Neural cell (in vitro differentiated cells): ENCODE data around the gene CTXN1. TPM values are rescaled to one million over a fixed set of nuclear protein-coding genes. Genes with fewer than 3 reads are reported as not detected.

Source experiments
- H2AFZ ChIP-seq: fragments of 200-600, 300-800 bp; sonication (generic), shearing (Covaris generic); 2 replicates; pipeline ENCODE4 v1.6.0; 2014; ENCODE audit warnings: low read depth, mild to moderate bottlenecking, antibody characterized with exemption, low read length, moderate library complexity
- H3F3A ChIP-seq: fragments of 200-600 bp; shearing (Covaris generic); 2 replicates; pipeline ENCODE4 v1.6.1; 2016; ENCODE audit warnings: mild to moderate bottlenecking, moderate library complexity, mixed read lengths, antibody characterized with exemption, low read length; ENCODE audit not compliant: insufficient read depth, poor library complexity, severe bottlenecking
- H3K27ac ChIP-seq: fragments of 200-600, 300-800 bp; sonication (generic), shearing (Covaris generic); 2 replicates; pipeline ENCODE4 v1.5.1; 2014; ENCODE audit warnings: mild to moderate bottlenecking, low read length, moderate library complexity
- H3K27me3 ChIP-seq: fragments of 300-800, 200-600 bp; sonication (generic), shearing (Covaris generic); 2 replicates; pipeline ENCODE4 v1.6.0; 2014; ENCODE audit warnings: mild to moderate bottlenecking, low read depth, low read length, moderate library complexity; ENCODE audit not compliant: insufficient read depth
- H3K36me3 ChIP-seq: fragments of 300-800, 200-600 bp; sonication (generic), shearing (Covaris generic); 2 replicates; pipeline ENCODE4 v1.5.1; 2014; ENCODE audit warnings: mild to moderate bottlenecking, antibody characterized with exemption, low read length, moderate library complexity; ENCODE audit not compliant: insufficient read depth
- H3K4me2 ChIP-seq: fragments of 300-800, 200-600 bp; sonication (generic), shearing (Covaris generic); 2 replicates; pipeline ENCODE4 v1.6.0; 2014; ENCODE audit warnings: mild to moderate bottlenecking, low read length
- H3K4me3 ChIP-seq: fragments of 300-800, 200-600 bp; sonication (generic), shearing (Covaris generic); 2 replicates; pipeline ENCODE4 v1.5.1; 2014; ENCODE audit warnings: mild to moderate bottlenecking, low read length, moderate library complexity
- H3K79me2 ChIP-seq: fragments of 200-600 bp; shearing (Covaris generic); replicated peaks from 2 replicates; pipeline ENCODE4 v1.6.0; 2014; ENCODE audit warnings: mild to moderate bottlenecking, low read length, moderate library complexity; ENCODE audit not compliant: insufficient read depth
- H3K9ac ChIP-seq: fragments of 300-800, 200-600 bp; sonication (generic), shearing (Covaris generic); 2 replicates; pipeline ENCODE4 v1.6.1; 2016; ENCODE audit warnings: mild to moderate bottlenecking, low read length, mixed read lengths
- H3K9me2 ChIP-seq: fragments of 200-600 bp; shearing (Covaris generic); 2 replicates; pipeline ENCODE4 v1.6.1; 2016; ENCODE audit warnings: mild to moderate bottlenecking, low read length, mixed read lengths; ENCODE audit not compliant: insufficient read depth
- H3K9me3 ChIP-seq: fragments of 200-600, 300-800 bp; sonication (generic), shearing (Covaris generic); 2 replicates; pipeline ENCODE4 v1.6.1; 2016; ENCODE audit warnings: mild to moderate bottlenecking, mixed run types, low read length, moderate library complexity, mixed read lengths
- H4K20me1 ChIP-seq: fragments of 200-600 bp; shearing (Covaris generic); 2 replicates; pipeline ENCODE4 v1.6.1; 2016; ENCODE audit warnings: mild to moderate bottlenecking, mixed run types; ENCODE audit not compliant: insufficient read depth
- EP300 ChIP-seq: fragments of 450-650 bp; conservative IDR thresholded peaks from 2 replicates; pipeline ENCODE4 v1.6.1; 2014; ENCODE audit warnings: antibody characterized with exemption, mild to moderate bottlenecking, moderate library complexity; ENCODE audit not compliant: poor library complexity, severe bottlenecking
- EZH2 ChIP-seq: fragments of 200-600, 300-800 bp; shearing (Covaris generic), sonication (generic); IDR thresholded peaks from 2 replicates; pipeline ENCODE4 v1.6.1; 2014; ENCODE audit warnings: antibody characterized with exemption, low read length, borderline replicate concordance, mild to moderate bottlenecking; ENCODE audit not compliant: insufficient read depth, poor library complexity, severe bottlenecking
- MXI1 ChIP-seq: fragments of 450-650 bp; conservative IDR thresholded peaks from 2 replicates; pipeline ENCODE4 v1.6.1; 2014; ENCODE audit warnings: antibody characterized with exemption, mild to moderate bottlenecking; ENCODE audit not compliant: poor library complexity, severe bottlenecking
- POLR2AphosphoS5 ChIP-seq: IDR thresholded peaks from 2 replicates; pipeline ENCODE4 v1.6.1; 2012
- RAD21 ChIP-seq: fragments of 450-650 bp; conservative IDR thresholded peaks from 2 replicates; pipeline ENCODE4 v1.6.1; 2014; ENCODE audit warnings: antibody characterized with exemption, mild to moderate bottlenecking, moderate library complexity
- SMC3 ChIP-seq: fragments of 450-650 bp; conservative IDR thresholded peaks from 2 replicates; pipeline ENCODE4 v1.6.1; 2014; ENCODE audit warnings: antibody characterized with exemption, mild to moderate bottlenecking, moderate library complexity; ENCODE audit not compliant: poor library complexity
- TAF1 ChIP-seq: IDR thresholded peaks from 2 replicates; pipeline ENCODE4 v1.6.1; 2012; ENCODE audit warnings: low read depth
- polyA minus RNA-seq: library from RNA; depleted of rRNA, polyadenylated mRNA; stranded (reverse); fragments of >200 nt; gene quantifications from 2 replicates; pipeline ENCODE4 v1.2.3, GENCODE V29; 2014
- polyA plus RNA-seq: library from polyadenylated mRNA; depleted of rRNA; stranded (reverse); fragments of >200 nt; gene quantifications from 2 replicates; pipeline ENCODE4 v1.2.3, GENCODE V29; 2014
- TF ChIP-seq, protein P1 (sequence below): fragments of 450-650 bp; IDR thresholded peaks from 2 replicates; pipeline ENCODE4 v1.5.1; 2014; ENCODE audit warnings: antibody characterized with exemption, mild to moderate bottlenecking, moderate library complexity; ENCODE audit not compliant: poor library complexity, severe bottlenecking
- TF ChIP-seq, protein P2 (sequence below): IDR thresholded peaks from 2 replicates; pipeline ENCODE4 v1.6.1; 2012; ENCODE audit warnings: borderline replicate concordance

The CTXN1 gene
- polyA plus RNA-seq (24.7 and 34.1 TPM in 2 replicates), polyA minus RNA-seq (34.8 and 39.0 TPM in 2 replicates)

DNA sequence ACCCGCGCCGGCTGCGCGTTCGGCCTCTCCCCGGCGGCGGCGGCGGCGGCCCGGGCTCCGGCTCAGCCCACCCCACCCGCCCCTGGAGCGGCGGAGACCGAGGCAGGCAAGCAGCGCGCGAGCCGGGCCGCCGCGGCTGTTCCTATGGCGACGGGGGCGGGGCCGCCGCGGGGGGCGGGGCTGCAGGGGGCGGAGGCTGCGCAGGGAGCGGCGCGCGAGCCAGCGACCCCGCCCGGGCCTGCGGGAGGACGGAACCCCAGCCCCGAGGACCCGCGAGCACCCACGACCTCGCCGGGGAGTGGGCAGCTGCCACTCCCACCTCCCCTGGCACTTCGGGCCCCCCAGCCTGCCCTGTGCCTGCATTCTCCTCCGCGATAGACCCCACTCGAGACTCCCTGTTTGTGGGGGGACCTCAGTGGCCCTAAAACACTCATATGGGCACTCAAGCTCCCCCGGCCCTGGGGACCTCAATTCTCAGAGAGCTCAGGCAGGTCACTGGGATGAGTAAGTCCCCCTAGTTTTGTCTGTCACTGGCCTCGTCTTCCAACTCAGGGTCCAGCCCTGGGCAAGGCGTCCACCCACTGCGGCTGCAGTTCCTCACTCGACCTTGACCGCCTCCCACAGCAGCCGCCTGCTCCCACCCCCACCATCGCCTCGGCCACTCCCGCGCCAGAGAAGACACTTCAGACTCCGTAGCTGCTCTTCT, at the start of gene CTXN1:
TSS of gene CTXN1 (minus strand) at position 115 of the 706 bp plus-strand sequence. CDS start 597 bp downstream, outside the sequence.
- TF ChIP-seq MXI1 (no peak), EZH2 (no peak), POLR2AphosphoS5 (peak; percentile 66), TAF1 (no peak), EP300 (no peak)
- Histone ChIP-seq H3K4me2 (peak within 1 kb of the TSS; percentile 48), H3K79me2 (peaks cover 14% of the 10 kb centered on the region), H2AFZ (no peak within 1 kb of the TSS), H3K27ac (peak within 1 kb of the TSS; percentile 65), H3K9me2 (no peaks in the 10 kb centered on the region), H4K20me1 (peaks cover 10% of the 10 kb centered on the region), H3F3A (no peaks in the 10 kb centered on the region), H3K4me3 (peak within 1 kb of the TSS; percentile 70), H3K9ac (peak within 1 kb of the TSS; percentile 89), H3K9me3 (no peaks in the 10 kb centered on the region), H3K36me3 (no peaks in the 10 kb centered on the region), H3K27me3 (no peaks in the 10 kb centered on the region)

DNA sequence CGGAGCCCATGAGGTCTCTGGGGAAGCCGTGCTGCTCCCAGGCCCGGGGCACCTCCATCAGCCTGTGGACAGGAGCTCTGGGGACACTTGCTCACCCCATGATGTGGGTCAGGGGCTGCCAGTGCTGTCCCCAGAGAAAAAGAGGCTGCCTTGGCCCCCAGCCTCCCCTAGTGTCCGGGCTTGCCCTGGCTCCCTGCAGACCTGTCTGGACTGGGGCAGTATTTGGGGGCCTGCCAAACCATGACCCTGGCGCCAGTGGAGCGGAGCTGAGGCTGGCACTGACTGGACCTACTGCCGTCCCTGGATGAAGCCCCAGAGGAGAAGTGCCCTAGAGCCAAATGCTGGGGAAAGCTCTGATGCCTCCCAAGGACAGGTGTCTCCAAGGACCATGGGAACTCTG, 49.1 kb upstream of the CTXN1 start:
- TF ChIP-seq, protein P1, sequence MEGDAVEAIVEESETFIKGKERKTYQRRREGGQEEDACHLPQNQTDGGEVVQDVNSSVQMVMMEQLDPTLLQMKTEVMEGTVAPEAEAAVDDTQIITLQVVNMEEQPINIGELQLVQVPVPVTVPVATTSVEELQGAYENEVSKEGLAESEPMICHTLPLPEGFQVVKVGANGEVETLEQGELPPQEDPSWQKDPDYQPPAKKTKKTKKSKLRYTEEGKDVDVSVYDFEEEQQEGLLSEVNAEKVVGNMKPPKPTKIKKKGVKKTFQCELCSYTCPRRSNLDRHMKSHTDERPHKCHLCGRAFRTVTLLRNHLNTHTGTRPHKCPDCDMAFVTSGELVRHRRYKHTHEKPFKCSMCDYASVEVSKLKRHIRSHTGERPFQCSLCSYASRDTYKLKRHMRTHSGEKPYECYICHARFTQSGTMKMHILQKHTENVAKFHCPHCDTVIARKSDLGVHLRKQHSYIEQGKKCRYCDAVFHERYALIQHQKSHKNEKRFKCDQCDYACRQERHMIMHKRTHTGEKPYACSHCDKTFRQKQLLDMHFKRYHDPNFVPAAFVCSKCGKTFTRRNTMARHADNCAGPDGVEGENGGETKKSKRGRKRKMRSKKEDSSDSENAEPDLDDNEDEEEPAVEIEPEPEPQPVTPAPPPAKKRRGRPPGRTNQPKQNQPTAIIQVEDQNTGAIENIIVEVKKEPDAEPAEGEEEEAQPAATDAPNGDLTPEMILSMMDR, result no peak
- no peak for TF ChIP-seq POLR2AphosphoS5
- no peak for TF ChIP-seq MXI1
- no peak for TF ChIP-seq EP300
- no peak for TF ChIP-seq EZH2
- Histone ChIP-seq H3K36me3 (no peaks in the 10 kb centered on the region), H4K20me1 (no peaks in the 10 kb centered on the region), H3K9ac (no peak overlapping the region), H3K9me2 (no peaks in the 10 kb centered on the region), H3F3A (no peaks in the 10 kb centered on the region), H2AFZ (no peak overlapping the region), H3K27me3 (no peaks in the 10 kb centered on the region), H3K4me2 (no peak overlapping the region), H3K79me2 (no peaks in the 10 kb centered on the region), H3K27ac (no peak overlapping the region), H3K4me3 (no peak overlapping the region), H3K9me3 (no peaks in the 10 kb centered on the region)

DNA sequence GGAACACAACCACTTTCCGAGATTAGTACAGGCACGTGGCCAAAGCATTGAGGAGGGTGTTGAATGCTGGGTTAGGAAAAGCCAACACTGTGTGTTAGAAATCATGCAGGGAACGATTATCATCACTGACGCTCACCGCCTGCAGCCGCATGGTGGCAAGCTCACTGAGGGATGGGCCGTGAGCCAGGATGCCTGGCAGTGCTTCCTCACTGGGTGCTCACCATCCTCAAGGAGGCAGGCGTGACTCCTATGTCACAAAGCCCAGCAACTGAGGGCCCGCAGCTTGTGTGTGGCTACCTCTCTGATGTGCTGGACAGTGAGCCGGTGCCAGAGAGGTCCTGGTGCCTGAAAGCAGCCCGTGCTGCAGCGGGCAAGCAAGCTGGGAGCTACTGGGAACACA, 47.9 kb upstream of the CTXN1 start:
- Histone ChIP-seq H3K27ac (no peak overlapping the region), H3K27me3 (no peaks in the 10 kb centered on the region), H3K9me3 (no peaks in the 10 kb centered on the region), H3K9ac (no peak overlapping the region), H2AFZ (no peak overlapping the region), H3F3A (no peaks in the 10 kb centered on the region), H3K36me3 (no peaks in the 10 kb centered on the region), H3K4me3 (no peak overlapping the region), H3K9me2 (no peaks in the 10 kb centered on the region), H3K4me2 (no peak overlapping the region), H3K79me2 (no peaks in the 10 kb centered on the region), H4K20me1 (no peaks in the 10 kb centered on the region)
- TF ChIP-seq EP300 (no peak), POLR2AphosphoS5 (no peak), TAF1 (no peak), RAD21 (no peak), EZH2 (no peak), SMC3 (no peak), MXI1 (no peak)
- TF ChIP-seq, protein P1, result no peak
- TF ChIP-seq, protein P2, sequence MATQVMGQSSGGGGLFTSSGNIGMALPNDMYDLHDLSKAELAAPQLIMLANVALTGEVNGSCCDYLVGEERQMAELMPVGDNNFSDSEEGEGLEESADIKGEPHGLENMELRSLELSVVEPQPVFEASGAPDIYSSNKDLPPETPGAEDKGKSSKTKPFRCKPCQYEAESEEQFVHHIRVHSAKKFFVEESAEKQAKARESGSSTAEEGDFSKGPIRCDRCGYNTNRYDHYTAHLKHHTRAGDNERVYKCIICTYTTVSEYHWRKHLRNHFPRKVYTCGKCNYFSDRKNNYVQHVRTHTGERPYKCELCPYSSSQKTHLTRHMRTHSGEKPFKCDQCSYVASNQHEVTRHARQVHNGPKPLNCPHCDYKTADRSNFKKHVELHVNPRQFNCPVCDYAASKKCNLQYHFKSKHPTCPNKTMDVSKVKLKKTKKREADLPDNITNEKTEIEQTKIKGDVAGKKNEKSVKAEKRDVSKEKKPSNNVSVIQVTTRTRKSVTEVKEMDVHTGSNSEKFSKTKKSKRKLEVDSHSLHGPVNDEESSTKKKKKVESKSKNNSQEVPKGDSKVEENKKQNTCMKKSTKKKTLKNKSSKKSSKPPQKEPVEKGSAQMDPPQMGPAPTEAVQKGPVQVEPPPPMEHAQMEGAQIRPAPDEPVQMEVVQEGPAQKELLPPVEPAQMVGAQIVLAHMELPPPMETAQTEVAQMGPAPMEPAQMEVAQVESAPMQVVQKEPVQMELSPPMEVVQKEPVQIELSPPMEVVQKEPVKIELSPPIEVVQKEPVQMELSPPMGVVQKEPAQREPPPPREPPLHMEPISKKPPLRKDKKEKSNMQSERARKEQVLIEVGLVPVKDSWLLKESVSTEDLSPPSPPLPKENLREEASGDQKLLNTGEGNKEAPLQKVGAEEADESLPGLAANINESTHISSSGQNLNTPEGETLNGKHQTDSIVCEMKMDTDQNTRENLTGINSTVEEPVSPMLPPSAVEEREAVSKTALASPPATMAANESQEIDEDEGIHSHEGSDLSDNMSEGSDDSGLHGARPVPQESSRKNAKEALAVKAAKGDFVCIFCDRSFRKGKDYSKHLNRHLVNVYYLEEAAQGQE, result no peak
